ENCODE results near the gene CEBPZ.
"Not testable (repeated sequence)": the region's sequence is repeated elsewhere in the genome, so short reads cannot be mapped to it uniquely, and the experiment has no call there.

The CEBPZ gene

DNA sequence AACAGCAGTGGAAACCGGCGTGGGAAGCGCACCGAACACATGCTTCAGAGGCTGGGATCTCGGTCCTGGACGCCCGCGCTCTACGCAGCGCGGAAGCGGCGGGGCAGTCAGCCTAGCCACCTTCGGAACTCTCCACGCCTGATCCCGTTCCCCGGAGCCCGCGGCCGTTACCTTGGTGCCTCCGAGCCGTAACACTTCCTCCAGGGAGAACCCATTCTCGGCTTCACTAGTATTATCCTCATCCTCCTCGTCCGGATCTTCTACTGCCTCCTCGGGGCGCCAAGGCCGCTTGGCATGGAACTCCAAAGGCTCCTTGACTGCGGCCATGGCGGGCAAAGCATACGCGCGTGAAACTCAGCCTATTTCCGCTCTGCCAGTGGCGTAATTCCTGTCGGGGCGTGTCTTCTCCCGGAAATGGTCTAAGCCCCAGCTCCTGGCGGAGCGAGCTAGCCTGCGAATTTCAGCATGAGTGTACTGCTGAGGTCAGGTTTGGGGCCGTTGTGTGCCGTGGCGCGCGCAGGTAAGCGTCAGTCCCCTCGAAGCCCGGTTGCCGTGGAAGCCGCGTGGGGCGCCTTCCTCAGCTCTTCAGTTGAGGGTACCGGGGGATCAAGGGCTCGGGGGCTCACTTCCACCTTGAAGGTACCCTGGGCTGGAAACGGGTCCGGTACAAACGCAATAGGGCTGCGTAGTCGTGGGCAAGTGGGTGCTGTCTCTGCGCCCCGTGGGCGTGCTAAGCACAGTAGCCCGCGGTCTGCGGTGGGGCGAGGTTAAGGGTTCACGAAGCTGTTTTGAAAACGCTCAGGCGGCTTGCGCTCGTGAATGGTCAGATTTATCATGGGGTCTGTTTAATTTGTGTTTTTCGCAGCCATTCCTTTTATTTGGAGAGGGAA lies at the start of gene CEBPZ, which contains the start of gene NDUFAF7:
TSS of gene CEBPZ (minus strand) at position 356 of the 890 bp plus-strand sequence. CDS start at position 327, 29 bp downstream.
TSS of gene NDUFAF7 (plus strand) at position 418 of the 890 bp plus-strand sequence. CDS start at position 466, 48 bp downstream.
- DNase-seq (ENCODE audit: low read depth in 2 of 2): peak; percentile 70 to 71

GRCh38 chr2:37276291-37276690 lies 44.9 kb upstream of the CEBPZ start:
- no peak for DNase-seq (ENCODE audit: low read depth in 2 of 2)

GRCh38 chr2:37274359-37274965 lies 43.1 kb upstream of the CEBPZ start:
- no peak for DNase-seq (ENCODE audit: low read depth in 2 of 2)

- DNase-seq (ENCODE audit: low read depth in 2 of 2): no peak
Measured at GRCh38 chr2:37271376-37272067, 40.1 kb upstream of the CEBPZ start.

- no peak for DNase-seq (ENCODE audit: low read depth in 2 of 2)
Measured at GRCh38 chr2:37268111-37268510, 36.7 kb upstream of the CEBPZ start.

- no peak for DNase-seq (ENCODE audit: low read depth in 2 of 2)
Measured at GRCh38 chr2:37267685-37268084, 36.3 kb upstream of the CEBPZ start.

DNA sequence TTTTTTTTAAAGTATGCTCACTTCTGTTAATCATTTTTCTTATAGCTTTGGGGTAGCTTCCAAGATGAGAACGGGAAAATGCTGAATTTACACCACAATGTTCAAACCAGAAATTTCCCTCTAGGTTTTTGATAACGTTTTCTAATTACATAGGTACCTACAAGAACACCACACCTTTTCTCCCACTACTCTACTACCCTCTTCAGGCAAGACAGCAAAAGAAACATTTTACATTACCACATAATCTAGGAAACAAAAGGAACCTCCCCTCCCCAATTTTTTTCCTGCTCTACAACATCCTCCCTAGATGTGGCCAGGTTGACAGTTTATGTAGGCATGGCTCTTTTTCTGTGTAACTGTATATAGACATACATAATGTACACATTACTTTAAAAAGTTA lies 32.4 kb upstream of the CEBPZ start:
- DNase-seq (ENCODE audit: low read depth in 2 of 2): no peak

DNA sequence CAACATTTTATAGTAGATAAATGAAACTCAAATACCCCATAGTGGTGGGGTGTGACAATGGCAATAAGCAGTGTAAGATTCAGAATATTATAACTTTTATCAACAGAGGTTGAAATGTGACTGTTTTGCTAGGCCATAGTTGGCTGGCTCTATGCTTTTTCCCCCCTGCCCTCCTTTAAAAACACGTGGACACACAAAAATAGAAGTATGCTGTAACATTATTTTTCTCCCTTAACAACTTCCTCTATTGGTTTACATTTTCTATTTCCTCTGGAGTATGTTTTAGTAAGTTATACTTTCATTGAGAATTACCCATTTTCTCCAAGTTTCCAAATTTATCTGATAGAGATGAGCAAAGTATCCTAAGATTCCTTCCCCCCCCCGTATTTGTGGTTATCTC lies 31.1 kb upstream of the CEBPZ start:
- DNase-seq (ENCODE audit: low read depth in 2 of 2): no peak

DNA sequence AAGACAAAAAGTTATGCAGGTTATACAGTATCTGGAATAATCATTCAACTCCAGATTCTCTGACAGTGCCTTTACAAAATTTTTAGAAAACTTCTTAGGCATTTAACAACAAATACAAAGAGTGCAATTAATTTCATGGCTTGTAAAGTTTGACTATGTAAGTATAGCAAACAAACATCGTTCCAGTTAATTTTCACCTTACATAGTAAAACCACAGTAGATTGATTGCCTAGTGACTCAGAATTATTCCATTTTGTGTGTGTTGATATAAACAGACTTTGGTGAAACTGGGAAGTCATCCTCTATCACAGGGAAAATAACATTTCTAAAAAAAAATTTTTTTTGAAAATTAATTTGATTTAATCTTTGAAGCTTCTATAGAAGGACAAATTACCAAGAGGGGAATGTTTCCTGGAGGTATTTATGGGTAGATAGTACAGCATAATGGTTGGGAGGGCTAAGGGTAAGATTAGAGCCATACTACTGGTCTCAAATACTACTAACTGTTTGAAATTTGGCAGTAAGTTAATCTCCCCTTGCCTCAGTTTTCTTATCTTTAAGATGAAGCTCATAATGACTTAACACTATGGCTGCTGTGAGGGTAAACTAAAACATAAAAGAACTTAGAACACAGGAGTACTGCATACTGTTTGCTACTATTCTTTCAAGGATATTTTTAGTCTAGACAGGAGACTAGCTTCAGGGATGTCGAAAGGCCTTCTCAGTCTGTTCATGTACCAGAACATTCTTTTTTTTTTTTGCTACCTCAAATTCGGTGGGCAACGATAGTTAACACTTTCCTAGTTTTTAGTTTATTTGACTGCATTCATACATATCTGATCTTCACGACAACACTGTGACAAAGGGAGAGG lies 19.7 kb upstream of the CEBPZ start:
- no peak for DNase-seq (ENCODE audit: low read depth in 2 of 2)

DNA sequence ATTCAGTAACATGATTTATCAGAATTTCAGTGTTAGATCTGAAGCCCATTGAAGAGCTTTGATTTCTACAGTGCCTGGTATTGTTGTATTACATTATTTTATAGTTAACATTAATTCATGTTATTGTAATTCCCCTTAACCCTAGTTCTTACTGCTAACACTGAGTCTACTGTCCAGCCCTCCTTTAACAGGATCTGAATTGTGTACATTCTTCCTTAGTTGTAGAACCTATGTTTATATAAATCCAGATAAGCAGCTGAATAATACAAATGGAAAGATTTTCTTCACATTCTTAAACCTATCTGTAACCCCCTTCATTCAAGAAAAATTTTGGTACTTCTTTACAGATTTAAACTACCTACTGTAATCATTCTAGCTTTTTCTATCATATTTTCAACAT lies 14.8 kb upstream of the CEBPZ start:
- no peak for DNase-seq (ENCODE audit: low read depth in 2 of 2)

DNA sequence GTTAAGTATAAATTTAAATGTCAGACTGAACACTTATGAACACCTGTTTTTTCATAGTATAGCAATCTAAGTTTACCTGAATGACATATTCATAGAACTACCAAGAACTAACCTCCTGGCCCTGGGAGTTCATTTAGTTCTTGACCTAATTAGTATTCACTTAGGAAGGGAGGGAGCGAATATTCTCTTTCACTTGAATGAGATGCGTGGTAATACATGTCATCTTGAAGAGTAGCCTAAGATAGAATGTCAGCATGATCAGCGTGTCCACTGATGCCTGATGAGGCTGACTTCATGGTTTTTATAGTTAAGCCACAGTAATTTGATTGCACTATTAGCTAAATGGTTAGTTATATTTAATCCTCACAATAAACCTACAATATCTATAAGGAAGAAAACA lies 13.4 kb upstream of the CEBPZ start:
- DNase-seq (ENCODE audit: low read depth in 2 of 2): no peak

DNA sequence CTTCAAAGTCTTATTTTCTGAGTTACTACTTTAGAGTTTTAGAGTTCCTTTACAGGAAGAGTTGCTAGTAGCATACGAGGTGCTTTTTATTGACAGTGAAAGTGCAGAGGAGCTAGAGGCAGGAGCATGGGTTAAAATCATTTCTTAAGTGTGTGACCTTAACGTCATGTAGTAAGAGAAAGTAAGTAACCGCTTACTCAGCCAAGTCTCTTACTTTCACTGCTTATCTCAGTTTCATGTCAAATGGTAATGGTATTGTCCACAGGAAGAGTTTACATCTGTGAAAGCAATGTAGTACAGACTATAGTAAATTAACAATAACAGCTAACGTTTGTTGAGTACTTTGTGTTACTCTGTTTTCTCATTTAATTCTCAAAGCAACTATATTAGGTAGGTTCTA lies 12.6 kb upstream of the CEBPZ start:
- no peak for DNase-seq (ENCODE audit: low read depth in 2 of 2)

- DNase-seq (ENCODE audit: low read depth in 2 of 2): no peak
Measured at GRCh38 chr2:37243435-37243834, 12.0 kb upstream of the CEBPZ start.

GRCh38 chr2:37232131-37232933 lies 936 bp upstream of the CEBPZ start:
- DNase-seq (ENCODE audit: low read depth in 2 of 2): no peak

- no peak for DNase-seq (ENCODE audit: low read depth in 2 of 2)
Measured at GRCh38 chr2:37230581-37230980, 815 bp downstream of the CEBPZ start.

- no peak for DNase-seq (ENCODE audit: low read depth in 2 of 2)
Measured at GRCh38 chr2:37228788-37229187, 2.6 kb downstream of the CEBPZ start.

DNA sequence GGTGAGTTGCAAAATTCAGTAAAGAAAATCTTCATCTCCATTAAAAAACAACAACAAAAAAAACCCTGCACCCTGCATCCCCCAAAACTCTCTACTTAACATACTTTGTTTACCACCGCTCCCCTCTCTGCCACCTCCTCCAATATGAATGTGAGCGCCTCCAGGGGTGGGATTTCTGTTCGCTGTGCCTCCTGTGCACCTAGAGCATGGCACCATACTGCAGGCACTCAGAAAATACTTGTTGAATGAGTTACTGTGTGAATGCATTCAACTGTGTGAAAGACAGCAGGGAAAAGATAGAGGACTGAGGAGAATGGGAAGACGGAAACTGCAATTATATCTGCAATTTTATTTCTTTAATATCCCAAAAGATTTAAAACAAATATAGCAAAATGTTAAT lies 4.5 kb downstream of the CEBPZ start:
- DNase-seq (ENCODE audit: low read depth in 2 of 2): no peak

DNA sequence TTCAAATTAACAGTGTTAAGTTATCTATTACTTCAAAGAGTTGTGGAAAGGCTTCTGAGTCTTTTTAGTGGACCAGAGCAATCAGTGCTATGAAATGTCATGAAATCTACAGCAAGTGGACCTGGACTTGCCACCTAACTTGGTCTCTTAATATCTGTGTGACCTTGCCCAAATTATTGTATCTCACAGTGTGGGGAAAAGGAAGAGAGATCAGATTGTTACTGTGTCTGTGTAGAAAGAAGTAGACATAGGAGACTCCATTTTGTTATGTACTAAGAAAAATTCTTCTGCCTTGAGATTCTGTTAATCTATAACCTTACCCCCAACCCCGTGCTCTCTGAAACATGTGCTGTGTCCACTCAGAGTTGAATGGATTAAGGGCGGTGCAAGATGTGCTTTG lies 6.3 kb downstream of the CEBPZ start:
- DNase-seq (ENCODE audit: low read depth in 2 of 2): not testable (repeated sequence)

GRCh38 chr2:37224063-37224462 lies 7.3 kb downstream of the CEBPZ start:
- no peak for DNase-seq (ENCODE audit: low read depth in 2 of 2)

DNA sequence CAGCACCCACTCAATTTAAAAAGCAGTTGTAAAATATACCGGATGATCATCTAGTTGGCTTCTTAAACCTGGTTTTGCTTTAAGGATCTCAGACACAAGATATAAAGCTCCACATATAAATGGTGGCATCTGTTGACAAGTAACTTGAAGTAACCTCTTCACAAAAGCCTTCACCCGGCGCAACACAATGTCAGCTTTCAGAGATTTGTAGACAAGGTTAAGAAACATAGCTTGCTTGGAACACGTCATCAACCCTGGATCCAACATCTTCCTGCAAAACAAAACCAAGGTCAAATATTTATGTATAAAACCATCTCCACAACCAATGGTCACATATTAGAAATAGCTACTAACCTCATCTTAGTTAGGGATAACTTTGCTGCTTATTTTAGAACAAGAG lies 8.3 kb downstream of the CEBPZ start:
- DNase-seq (ENCODE audit: low read depth in 2 of 2): no peak

- DNase-seq (ENCODE audit: low read depth in 2 of 2): no peak
Measured at GRCh38 chr2:37219046-37219445, 12.3 kb downstream of the CEBPZ start.

All from stimulated activated CD8-positive, alpha-beta memory T cell treated with anti-CD3 and anti-CD28 coated beads, Interleukin-7, amount 100 ng/mL, for 1 hour (primary cell).